A549 (cell line): Measurements from ENCODE around the gene GALNT18.

Source experiments
- CHD2 ChIP-seq: fragments of 150-350 bp; IDR thresholded peaks from 2 replicates; pipeline ENCODE4 v1.6.1; 2014; ENCODE audit warnings: low read length; ENCODE audit not compliant: partially characterized antibody
- CTCF ChIP-seq: fragments of >200 bp; sonication (Bioruptor Twin); formaldehyde crosslinking; IDR thresholded peaks from 3 replicates; pipeline ENCODE4 v1.5.1; 2016
- EHMT2 ChIP-seq: fragments of 200-600 bp; sonication (generic); IDR thresholded peaks from 2 replicates; pipeline ENCODE4 v1.6.1; 2016; ENCODE audit warnings: antibody characterized with exemption, low read depth, mild to moderate bottlenecking, moderate library complexity
- ESRRA ChIP-seq: fragments of 150-350 bp; IDR thresholded peaks from 2 replicates; pipeline ENCODE4 v1.6.1; 2014; ENCODE audit warnings: mild to moderate bottlenecking, low read length, borderline replicate concordance
- MAX ChIP-seq: IDR thresholded peaks from 2 replicates; pipeline ENCODE4 v1.6.1; 2012
- PBX3 ChIP-seq: IDR thresholded peaks from 2 replicates; pipeline ENCODE4 v1.6.1; 2012
- RCOR1 ChIP-seq: fragments of 150-350 bp; IDR thresholded peaks from 2 replicates; pipeline ENCODE4 v1.6.1; 2014; ENCODE audit warnings: antibody characterized with exemption, low read length, low read depth
- SMC3 ChIP-seq: fragments of >200 bp; sonication (Bioruptor Twin); formaldehyde crosslinking; IDR thresholded peaks from 3 replicates; pipeline ENCODE4 v1.6.1; 2018; ENCODE audit warnings: inconsistent platforms
- TP53 ChIP-seq: fragments of 250-450 bp; sonication (Bioruptor Pico); IDR thresholded peaks from 2 replicates; pipeline ENCODE4 v1.5.0; 2021; ENCODE audit warnings: mild to moderate bottlenecking, moderate library complexity
- TF ChIP-seq, protein P1 (sequence below): fragments of 200-600 bp; sonication (generic); IDR thresholded peaks from 2 replicates; pipeline ENCODE4 v1.6.1; 2016; ENCODE audit warnings: antibody characterized with exemption, mild to moderate bottlenecking, moderate library complexity

DNA sequence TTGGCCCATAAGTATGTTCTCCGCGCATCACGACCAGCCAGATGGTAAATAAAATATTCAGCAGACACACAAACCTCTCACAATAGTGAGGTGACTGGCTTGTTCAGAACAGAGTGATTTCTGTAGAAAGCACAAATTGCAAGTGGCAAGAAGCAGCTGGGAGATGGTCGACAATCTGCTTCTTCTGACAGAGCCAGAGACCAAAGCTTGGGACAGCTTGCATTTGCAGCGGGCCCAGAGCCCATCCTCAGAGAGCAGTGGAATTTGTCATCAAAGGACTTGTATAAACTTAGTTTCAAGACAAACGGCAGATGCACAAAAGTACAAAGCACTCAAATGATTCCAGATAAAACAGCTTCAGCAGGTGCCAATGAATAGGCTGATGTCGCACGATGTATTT is 7.6 kb upstream of the GALNT18 start:
- no peak for TF ChIP-seq TP53 (CRISPR knock-in tag)
- no peak for TF ChIP-seq PBX3
- no peak for TF ChIP-seq RCOR1
- TF ChIP-seq CTCF: no peak
- TF ChIP-seq SMC3: no peak
- no peak for TF ChIP-seq CHD2
- no peak for TF ChIP-seq EHMT2
- TF ChIP-seq, protein P1, sequence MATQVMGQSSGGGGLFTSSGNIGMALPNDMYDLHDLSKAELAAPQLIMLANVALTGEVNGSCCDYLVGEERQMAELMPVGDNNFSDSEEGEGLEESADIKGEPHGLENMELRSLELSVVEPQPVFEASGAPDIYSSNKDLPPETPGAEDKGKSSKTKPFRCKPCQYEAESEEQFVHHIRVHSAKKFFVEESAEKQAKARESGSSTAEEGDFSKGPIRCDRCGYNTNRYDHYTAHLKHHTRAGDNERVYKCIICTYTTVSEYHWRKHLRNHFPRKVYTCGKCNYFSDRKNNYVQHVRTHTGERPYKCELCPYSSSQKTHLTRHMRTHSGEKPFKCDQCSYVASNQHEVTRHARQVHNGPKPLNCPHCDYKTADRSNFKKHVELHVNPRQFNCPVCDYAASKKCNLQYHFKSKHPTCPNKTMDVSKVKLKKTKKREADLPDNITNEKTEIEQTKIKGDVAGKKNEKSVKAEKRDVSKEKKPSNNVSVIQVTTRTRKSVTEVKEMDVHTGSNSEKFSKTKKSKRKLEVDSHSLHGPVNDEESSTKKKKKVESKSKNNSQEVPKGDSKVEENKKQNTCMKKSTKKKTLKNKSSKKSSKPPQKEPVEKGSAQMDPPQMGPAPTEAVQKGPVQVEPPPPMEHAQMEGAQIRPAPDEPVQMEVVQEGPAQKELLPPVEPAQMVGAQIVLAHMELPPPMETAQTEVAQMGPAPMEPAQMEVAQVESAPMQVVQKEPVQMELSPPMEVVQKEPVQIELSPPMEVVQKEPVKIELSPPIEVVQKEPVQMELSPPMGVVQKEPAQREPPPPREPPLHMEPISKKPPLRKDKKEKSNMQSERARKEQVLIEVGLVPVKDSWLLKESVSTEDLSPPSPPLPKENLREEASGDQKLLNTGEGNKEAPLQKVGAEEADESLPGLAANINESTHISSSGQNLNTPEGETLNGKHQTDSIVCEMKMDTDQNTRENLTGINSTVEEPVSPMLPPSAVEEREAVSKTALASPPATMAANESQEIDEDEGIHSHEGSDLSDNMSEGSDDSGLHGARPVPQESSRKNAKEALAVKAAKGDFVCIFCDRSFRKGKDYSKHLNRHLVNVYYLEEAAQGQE: no peak
- TF ChIP-seq MAX: no peak
- TF ChIP-seq ESRRA: no peak
